ENCODE measurements around the gene KCTD6.

The KCTD6 gene

DNA sequence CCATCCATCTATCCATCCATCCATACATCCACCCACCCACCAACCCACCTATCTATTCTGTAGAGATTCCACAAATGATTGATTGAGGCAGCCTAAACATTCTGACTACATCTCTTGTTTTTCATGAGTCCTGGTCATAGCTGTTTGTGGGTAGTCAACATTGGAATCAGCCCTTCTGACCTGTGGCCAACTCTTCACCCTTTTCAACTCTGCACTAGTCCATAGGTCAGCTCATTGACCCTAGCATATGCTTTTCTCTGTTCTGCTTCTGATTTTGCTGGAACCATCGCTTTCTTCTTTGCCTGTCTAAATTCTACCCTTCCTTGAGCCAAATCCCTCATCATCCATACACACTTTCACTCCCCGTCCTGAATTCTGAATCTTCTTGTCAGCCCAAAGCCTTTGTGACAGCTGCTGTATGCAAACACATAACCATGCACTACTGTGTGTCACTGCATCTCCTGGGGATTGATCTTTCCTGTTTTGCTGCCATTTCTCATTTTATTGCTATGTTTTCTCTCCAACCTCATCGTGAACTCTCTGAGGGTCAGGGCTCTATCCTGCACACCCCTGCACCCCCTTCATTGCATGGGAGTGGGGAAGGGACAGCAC, 16.8 kb upstream of the KCTD6 start:
- H3K9me3 Mint-ChIP-seq: peaks cover 4% of the 10 kb centered on the region
- H3K36me3 Mint-ChIP-seq (ENCODE audit: low read depth): peaks cover 9% of the 10 kb centered on the region
- H3K27ac Mint-ChIP-seq: no peak overlapping the region
- H3K4me3 Mint-ChIP-seq: no peak overlapping the region
- H3K4me1 Mint-ChIP-seq (ENCODE audit: low read depth): peaks cover 47% of the 10 kb centered on the region
- peaks cover 10% of the 10 kb centered on the region for H3K27me3 Mint-ChIP-seq (ENCODE audit: low read depth)

- peaks cover 5% of the 10 kb centered on the region for H3K36me3 Mint-ChIP-seq (ENCODE audit: low read depth)
- H3K27ac Mint-ChIP-seq: no peak overlapping the region
- peaks cover 16% of the 10 kb centered on the region for H3K4me1 Mint-ChIP-seq (ENCODE audit: low read depth)
- peaks cover 7% of the 10 kb centered on the region for H3K9me3 Mint-ChIP-seq
- peaks cover 29% of the 10 kb centered on the region for H3K27me3 Mint-ChIP-seq (ENCODE audit: low read depth)
- H3K4me3 Mint-ChIP-seq: no peak overlapping the region
Observed at GRCh38 chr3:58478781-58479180, 13.1 kb upstream of the KCTD6 start.

GRCh38 chr3:58480309-58480708, 11.6 kb upstream of the KCTD6 start:
- Mint-ChIP-seq H3K27ac (no peak overlapping the region), H3K27me3 (ENCODE audit: low read depth) (peaks cover 34% of the 10 kb centered on the region), H3K9me3 (peaks cover 7% of the 10 kb centered on the region), H3K4me3 (no peak overlapping the region), H3K36me3 (ENCODE audit: low read depth) (peaks cover 4% of the 10 kb centered on the region), H3K4me1 (ENCODE audit: low read depth) (peaks cover 1% of the 10 kb centered on the region)

- Mint-ChIP-seq H3K36me3 (ENCODE audit: low read depth) (peaks cover 2% of the 10 kb centered on the region), H3K4me3 (no peak overlapping the region), H3K27ac (no peak overlapping the region), H3K27me3 (ENCODE audit: low read depth) (peaks cover 53% of the 10 kb centered on the region), H3K9me3 (peaks cover 7% of the 10 kb centered on the region), H3K4me1 (ENCODE audit: low read depth) (peaks cover 3% of the 10 kb centered on the region)
Observed at GRCh38 chr3:58482917-58483636, 8.8 kb upstream of the KCTD6 start.

- Mint-ChIP-seq H3K4me3 (no peak overlapping the region), H3K27me3 (ENCODE audit: low read depth) (peaks cover 59% of the 10 kb centered on the region), H3K4me1 (ENCODE audit: low read depth) (peaks cover 6% of the 10 kb centered on the region), H3K9me3 (peaks cover 4% of the 10 kb centered on the region), H3K36me3 (ENCODE audit: low read depth) (no peaks in the 10 kb centered on the region), H3K27ac (no peak overlapping the region)
Observed at GRCh38 chr3:58484045-58484721, 7.7 kb upstream of the KCTD6 start.

GRCh38 chr3:58484722-58485069, 7.2 kb upstream of the KCTD6 start:
- H3K36me3 Mint-ChIP-seq (ENCODE audit: low read depth): no peaks in the 10 kb centered on the region
- H3K27me3 Mint-ChIP-seq (ENCODE audit: low read depth): peaks cover 64% of the 10 kb centered on the region
- peaks cover 8% of the 10 kb centered on the region for H3K4me1 Mint-ChIP-seq (ENCODE audit: low read depth)
- H3K27ac Mint-ChIP-seq: no peak overlapping the region
- H3K9me3 Mint-ChIP-seq: peaks cover 3% of the 10 kb centered on the region
- H3K4me3 Mint-ChIP-seq: no peak overlapping the region

DNA sequence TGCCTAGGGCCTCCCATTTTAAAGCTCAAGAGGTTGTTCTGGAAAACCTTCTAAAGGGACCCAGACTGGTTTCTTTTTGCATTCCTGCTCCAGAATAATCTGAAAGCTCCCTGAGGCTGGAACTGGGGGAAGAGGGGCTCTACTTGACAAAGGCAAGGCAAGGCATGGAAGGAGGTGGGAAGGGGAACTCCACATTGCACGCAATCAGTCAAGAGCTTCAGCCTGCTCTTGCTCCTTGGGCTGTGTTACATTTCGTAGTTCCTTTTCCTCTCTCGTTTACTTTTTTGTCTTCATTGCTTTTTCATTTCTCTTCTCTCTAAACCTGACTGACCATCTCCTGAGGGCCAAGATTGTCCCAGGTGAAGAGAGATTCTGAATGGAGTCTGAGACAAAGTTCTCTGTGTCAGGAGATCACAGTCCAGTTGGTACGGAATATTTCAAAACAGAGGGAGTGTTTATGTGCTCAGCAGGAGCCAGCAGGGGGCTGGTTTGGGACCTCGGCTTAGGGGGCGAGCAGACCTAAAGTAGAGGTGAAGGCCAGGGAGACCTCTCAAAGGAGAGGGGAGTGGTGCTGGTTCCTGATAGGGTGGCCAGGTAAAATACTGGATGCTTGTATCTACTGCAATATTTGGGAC, 6.0 kb upstream of the KCTD6 start:
- H3K4me3 Mint-ChIP-seq: no peak overlapping the region
- peaks cover 14% of the 10 kb centered on the region for H3K4me1 Mint-ChIP-seq (ENCODE audit: low read depth)
- H3K27ac Mint-ChIP-seq: no peak overlapping the region
- H3K27me3 Mint-ChIP-seq (ENCODE audit: low read depth): peaks cover 68% of the 10 kb centered on the region
- no peaks in the 10 kb centered on the region for H3K9me3 Mint-ChIP-seq
- H3K36me3 Mint-ChIP-seq (ENCODE audit: low read depth): no peaks in the 10 kb centered on the region

GRCh38 chr3:58487140-58487886, 4.6 kb upstream of the KCTD6 start:
- H3K9me3 Mint-ChIP-seq: no peaks in the 10 kb centered on the region
- H3K36me3 Mint-ChIP-seq (ENCODE audit: low read depth): no peaks in the 10 kb centered on the region
- H3K4me1 Mint-ChIP-seq (ENCODE audit: low read depth): peaks cover 17% of the 10 kb centered on the region
- H3K27ac Mint-ChIP-seq: no peak overlapping the region
- no peak overlapping the region for H3K4me3 Mint-ChIP-seq
- H3K27me3 Mint-ChIP-seq (ENCODE audit: low read depth): peaks cover 60% of the 10 kb centered on the region

DNA sequence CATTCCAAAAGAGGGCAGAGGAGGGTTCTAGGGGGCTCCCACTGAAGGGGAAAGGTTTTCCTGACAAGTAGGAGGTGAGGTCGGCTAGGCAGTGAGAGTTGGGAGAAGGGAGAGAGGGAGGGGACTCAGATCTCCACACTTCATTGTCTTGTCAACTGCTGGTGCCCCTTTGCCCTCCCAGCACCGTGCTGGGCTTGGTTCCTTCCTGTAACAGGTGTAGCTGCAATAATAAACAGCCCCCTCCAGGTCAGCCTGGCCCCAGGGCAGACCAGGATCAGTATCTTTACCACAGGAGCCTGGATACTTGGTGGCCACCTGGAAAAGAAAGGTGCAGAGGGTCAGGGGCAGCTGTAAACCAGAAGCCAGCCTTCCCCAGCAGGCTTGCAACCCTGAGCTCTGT, 2.9 kb upstream of the KCTD6 start:
- H3K4me3 Mint-ChIP-seq: no peak overlapping the region
- peaks cover under 1% of the 10 kb centered on the region for H3K36me3 Mint-ChIP-seq (ENCODE audit: low read depth)
- H3K9me3 Mint-ChIP-seq: no peaks in the 10 kb centered on the region
- H3K27me3 Mint-ChIP-seq (ENCODE audit: low read depth): peaks cover 68% of the 10 kb centered on the region
- H3K4me1 Mint-ChIP-seq (ENCODE audit: low read depth): peaks cover 33% of the 10 kb centered on the region
- no peak overlapping the region for H3K27ac Mint-ChIP-seq

GRCh38 chr3:58490860-58491501, 915 bp upstream of the KCTD6 start:
- Mint-ChIP-seq H3K4me1 (ENCODE audit: low read depth) (peaks cover 44% of the 10 kb centered on the region), H3K27me3 (ENCODE audit: low read depth) (peaks cover 64% of the 10 kb centered on the region), H3K9me3 (no peaks in the 10 kb centered on the region), H3K27ac (no peak overlapping the region), H3K36me3 (ENCODE audit: low read depth) (peaks cover 5% of the 10 kb centered on the region), H3K4me3 (peak overlapping the region; percentile 73)

- Mint-ChIP-seq H3K27ac (peak overlapping the region; percentile 83), H3K9me3 (no peaks in the 10 kb centered on the region), H3K4me1 (ENCODE audit: low read depth) (peaks cover 41% of the 10 kb centered on the region)
Observed at GRCh38 chr3:58492494-58492905, 604 bp downstream of the KCTD6 start.

GRCh38 chr3:58494107-58494506, 2.2 kb downstream of the KCTD6 start:
- no peak overlapping the region for H3K27ac Mint-ChIP-seq
- H3K36me3 Mint-ChIP-seq (ENCODE audit: low read depth): peaks cover 8% of the 10 kb centered on the region
- H3K4me1 Mint-ChIP-seq (ENCODE audit: low read depth): peaks cover 38% of the 10 kb centered on the region
- peak overlapping the region; percentile 91 for H3K4me3 Mint-ChIP-seq
- no peaks in the 10 kb centered on the region for H3K9me3 Mint-ChIP-seq
- peaks cover 33% of the 10 kb centered on the region for H3K27me3 Mint-ChIP-seq (ENCODE audit: low read depth)

More at GRCh38 chr3:58492494-58492905, 604 bp downstream of the KCTD6 start:
- Mint-ChIP-seq H3K36me3 (ENCODE audit: low read depth) (peaks cover 5% of the 10 kb centered on the region), H3K4me3 (peak overlapping the region; percentile 91), H3K27me3 (ENCODE audit: low read depth) (peaks cover 49% of the 10 kb centered on the region)

DNA sequence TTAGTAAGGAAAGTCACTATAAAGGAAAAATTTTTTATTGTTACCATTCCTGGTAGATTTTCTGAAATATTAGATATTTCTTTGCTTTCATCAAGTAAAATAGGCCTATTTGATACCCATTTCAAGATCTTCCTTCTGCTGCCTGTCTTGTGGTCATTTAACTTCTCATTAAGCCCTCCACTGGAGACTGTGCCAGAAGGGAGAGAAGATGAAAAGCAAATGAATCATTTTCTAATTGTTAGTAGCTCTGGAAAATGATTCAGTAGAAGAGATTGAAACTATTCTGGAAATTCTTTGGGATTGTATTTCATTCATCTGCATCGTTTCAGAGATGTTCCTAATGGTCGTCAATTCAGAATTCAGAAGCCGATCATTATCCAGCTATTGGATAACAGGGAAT, 3.2 kb downstream of the KCTD6 start:
- peaks cover 32% of the 10 kb centered on the region for H3K4me1 Mint-ChIP-seq (ENCODE audit: low read depth)
- H3K27ac Mint-ChIP-seq: no peak overlapping the region
- no peaks in the 10 kb centered on the region for H3K9me3 Mint-ChIP-seq
- no peak overlapping the region for H3K4me3 Mint-ChIP-seq
- H3K36me3 Mint-ChIP-seq (ENCODE audit: low read depth): peaks cover 11% of the 10 kb centered on the region
- peaks cover 23% of the 10 kb centered on the region for H3K27me3 Mint-ChIP-seq (ENCODE audit: low read depth)

Measured in T-helper 1 cell treated with Interleukin-12 subunit alpha and Interleukin-12 subunit beta and Interleukin-4 antibody, amounts not matched to agents 30 μg/mL and 1 μg/mL, for 36 hours (primary cell).